H1 (cell line): ENCODE results near the gene LAMC1. TPM values are rescaled to one million over a fixed set of nuclear protein-coding genes. Genes with fewer than 3 reads are reported as not detected.

Experiments
- polyA plus RNA-seq, 7 experiments: library from polyadenylated mRNA; depleted of rRNA in 3 of 7; stranded (reverse) in 5 of 7; unstranded in 2 of 7; fragments of >200 nt in 5 of 7; fragments of 200-250 nt in 2 of 7; gene quantifications; 1 replicate in 5 of 7; 2 replicates in 1 of 7; 4 replicates in 1 of 7; pipeline versions ENCODE4 v1.2.1 to v1.2.3, GENCODE V29; 2011 to 2013; ENCODE audit warnings: missing spikeins in 2 of 7, mixed read lengths in 2 of 7
- total RNA-seq: library from RNA; stranded (reverse); fragmentation: NEBNext Ultra II Directional; extraction: Animal tissue kit (Norgen Biotek cat#: 25700); gene quantifications from 2 replicates; pipeline ENCODE4 v1.2.1, GENCODE V29; 2021
- TF ChIP-seq, protein P1 (sequence below): fragments of 300-600 bp; sonication (generic); IDR thresholded peaks from 2 replicates; pipeline ENCODE4 v1.7.1; 2012; ENCODE audit warnings: low read length, moderate library complexity, mild to moderate bottlenecking, inconsistent platforms; ENCODE audit not compliant: insufficient replicate concordance

The LAMC1 gene
- total and polyA plus RNA-seq, 2 of the 8 experiments (the other 6 are each of a cell fraction or from before 2014, with no cell fraction given), result 47.6 to 90.3 TPM

DNA sequence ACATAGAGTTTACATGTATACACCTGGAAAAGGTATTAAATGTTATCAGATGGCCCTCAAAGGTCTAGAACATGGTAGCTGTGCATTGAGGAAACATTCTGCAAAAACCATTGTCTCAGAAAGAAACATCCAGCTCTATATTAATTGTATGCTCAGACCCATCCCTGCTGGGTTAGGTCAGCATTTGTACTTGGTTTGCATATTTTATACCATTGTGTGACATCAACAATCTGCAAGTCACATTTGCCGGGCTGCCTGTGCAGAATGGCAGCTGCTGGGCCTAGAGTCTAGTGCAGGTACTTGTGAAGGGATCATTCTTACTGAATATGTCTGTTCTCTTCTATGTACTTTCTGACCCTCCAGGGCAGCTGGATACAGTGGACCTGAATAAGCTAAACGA, 119.0 kb downstream of the LAMC1 start (continued):
- TF ChIP-seq, protein P1, sequence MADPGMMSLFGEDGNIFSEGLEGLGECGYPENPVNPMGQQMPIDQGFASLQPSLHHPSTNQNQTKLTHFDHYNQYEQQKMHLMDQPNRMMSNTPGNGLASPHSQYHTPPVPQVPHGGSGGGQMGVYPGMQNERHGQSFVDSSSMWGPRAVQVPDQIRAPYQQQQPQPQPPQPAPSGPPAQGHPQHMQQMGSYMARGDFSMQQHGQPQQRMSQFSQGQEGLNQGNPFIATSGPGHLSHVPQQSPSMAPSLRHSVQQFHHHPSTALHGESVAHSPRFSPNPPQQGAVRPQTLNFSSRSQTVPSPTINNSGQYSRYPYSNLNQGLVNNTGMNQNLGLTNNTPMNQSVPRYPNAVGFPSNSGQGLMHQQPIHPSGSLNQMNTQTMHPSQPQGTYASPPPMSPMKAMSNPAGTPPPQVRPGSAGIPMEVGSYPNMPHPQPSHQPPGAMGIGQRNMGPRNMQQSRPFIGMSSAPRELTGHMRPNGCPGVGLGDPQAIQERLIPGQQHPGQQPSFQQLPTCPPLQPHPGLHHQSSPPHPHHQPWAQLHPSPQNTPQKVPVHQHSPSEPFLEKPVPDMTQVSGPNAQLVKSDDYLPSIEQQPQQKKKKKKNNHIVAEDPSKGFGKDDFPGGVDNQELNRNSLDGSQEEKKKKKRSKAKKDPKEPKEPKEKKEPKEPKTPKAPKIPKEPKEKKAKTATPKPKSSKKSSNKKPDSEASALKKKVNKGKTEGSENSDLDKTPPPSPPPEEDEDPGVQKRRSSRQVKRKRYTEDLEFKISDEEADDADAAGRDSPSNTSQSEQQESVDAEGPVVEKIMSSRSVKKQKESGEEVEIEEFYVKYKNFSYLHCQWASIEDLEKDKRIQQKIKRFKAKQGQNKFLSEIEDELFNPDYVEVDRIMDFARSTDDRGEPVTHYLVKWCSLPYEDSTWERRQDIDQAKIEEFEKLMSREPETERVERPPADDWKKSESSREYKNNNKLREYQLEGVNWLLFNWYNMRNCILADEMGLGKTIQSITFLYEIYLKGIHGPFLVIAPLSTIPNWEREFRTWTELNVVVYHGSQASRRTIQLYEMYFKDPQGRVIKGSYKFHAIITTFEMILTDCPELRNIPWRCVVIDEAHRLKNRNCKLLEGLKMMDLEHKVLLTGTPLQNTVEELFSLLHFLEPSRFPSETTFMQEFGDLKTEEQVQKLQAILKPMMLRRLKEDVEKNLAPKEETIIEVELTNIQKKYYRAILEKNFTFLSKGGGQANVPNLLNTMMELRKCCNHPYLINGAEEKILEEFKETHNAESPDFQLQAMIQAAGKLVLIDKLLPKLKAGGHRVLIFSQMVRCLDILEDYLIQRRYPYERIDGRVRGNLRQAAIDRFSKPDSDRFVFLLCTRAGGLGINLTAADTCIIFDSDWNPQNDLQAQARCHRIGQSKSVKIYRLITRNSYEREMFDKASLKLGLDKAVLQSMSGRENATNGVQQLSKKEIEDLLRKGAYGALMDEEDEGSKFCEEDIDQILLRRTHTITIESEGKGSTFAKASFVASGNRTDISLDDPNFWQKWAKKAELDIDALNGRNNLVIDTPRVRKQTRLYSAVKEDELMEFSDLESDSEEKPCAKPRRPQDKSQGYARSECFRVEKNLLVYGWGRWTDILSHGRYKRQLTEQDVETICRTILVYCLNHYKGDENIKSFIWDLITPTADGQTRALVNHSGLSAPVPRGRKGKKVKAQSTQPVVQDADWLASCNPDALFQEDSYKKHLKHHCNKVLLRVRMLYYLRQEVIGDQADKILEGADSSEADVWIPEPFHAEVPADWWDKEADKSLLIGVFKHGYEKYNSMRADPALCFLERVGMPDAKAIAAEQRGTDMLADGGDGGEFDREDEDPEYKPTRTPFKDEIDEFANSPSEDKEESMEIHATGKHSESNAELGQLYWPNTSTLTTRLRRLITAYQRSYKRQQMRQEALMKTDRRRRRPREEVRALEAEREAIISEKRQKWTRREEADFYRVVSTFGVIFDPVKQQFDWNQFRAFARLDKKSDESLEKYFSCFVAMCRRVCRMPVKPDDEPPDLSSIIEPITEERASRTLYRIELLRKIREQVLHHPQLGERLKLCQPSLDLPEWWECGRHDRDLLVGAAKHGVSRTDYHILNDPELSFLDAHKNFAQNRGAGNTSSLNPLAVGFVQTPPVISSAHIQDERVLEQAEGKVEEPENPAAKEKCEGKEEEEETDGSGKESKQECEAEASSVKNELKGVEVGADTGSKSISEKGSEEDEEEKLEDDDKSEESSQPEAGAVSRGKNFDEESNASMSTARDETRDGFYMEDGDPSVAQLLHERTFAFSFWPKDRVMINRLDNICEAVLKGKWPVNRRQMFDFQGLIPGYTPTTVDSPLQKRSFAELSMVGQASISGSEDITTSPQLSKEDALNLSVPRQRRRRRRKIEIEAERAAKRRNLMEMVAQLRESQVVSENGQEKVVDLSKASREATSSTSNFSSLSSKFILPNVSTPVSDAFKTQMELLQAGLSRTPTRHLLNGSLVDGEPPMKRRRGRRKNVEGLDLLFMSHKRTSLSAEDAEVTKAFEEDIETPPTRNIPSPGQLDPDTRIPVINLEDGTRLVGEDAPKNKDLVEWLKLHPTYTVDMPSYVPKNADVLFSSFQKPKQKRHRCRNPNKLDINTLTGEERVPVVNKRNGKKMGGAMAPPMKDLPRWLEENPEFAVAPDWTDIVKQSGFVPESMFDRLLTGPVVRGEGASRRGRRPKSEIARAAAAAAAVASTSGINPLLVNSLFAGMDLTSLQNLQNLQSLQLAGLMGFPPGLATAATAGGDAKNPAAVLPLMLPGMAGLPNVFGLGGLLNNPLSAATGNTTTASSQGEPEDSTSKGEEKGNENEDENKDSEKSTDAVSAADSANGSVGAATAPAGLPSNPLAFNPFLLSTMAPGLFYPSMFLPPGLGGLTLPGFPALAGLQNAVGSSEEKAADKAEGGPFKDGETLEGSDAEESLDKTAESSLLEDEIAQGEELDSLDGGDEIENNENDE, result no peak
